Hematopoietic multipotent progenitor cell (in vitro differentiated cells): ENCODE results near the gene KANK4. TPM values are rescaled to one million over a fixed set of nuclear protein-coding genes. Genes with fewer than 3 reads are reported as not detected.
A peak's percentile ranks its signal among the peaks of the same experiment; 100 is the strongest.

ENCODE experiments used
- DNase-seq, 3 donors: peaks; one replicate each; pipeline ENCODE4 v3.0.0-alpha.2; 2011 to 2015; ENCODE audit warnings: low read depth in 2 of 3, low spot score in 2 of 3
- total RNA-seq: library from RNA; depleted of rRNA; stranded (reverse); fragments of >200 nt; gene quantifications from one replicate; pipeline ENCODE4 v1.2.3, GENCODE V29; 2012

Gene KANK4
- total RNA-seq, 1 donor = under 0.01 TPM

DNA sequence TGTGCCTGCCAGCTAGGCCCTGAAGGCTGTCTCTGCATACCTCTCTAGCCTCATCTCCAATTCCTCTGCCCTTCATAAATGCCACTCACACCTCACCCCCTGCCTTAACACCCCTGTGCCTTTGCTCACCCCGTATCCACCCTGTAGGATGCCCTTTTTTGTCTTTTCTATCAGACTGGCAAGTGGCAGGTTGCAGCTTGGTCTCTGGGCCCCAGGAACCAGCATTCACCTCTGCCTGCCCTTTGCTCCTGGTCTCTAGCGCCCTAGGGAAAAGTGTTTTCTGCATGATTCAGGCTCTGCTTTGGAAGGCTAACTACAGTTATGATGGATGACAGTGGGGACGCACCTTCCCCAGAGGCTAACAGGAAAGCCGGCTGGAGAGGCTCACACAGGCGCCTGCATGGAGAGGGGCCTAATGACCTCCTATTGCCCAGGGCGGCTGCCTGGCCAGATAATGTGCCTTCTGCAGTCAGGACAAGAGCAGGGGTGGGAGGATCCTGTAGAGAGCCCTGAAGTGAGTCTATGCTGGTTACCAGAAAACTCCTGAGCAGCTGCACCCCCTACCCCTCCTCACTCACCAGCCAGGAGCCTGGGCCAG is 11.2 kb downstream of the KANK4 start:
- no peak for DNase-seq

DNA sequence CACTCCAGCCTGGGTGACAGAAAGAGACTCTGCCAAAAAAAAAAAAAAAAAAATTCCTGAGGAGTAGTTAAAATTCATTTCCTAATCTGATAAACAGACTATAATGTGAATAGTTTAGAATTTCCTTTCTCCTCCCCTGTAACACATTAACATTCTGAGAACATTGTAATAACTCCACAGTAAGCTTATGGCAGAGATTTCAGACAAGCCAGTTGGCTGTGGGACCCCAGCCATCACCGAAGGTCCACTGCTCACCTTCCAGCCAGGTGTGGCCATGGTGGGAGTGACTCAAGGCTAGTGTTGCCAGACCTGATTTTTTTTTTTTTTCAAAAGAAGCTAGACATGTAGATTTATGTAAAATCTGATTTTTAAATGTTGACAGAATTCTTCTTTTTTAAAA is 11.8 kb downstream of the KANK4 start:
- no peak for DNase-seq

DNA sequence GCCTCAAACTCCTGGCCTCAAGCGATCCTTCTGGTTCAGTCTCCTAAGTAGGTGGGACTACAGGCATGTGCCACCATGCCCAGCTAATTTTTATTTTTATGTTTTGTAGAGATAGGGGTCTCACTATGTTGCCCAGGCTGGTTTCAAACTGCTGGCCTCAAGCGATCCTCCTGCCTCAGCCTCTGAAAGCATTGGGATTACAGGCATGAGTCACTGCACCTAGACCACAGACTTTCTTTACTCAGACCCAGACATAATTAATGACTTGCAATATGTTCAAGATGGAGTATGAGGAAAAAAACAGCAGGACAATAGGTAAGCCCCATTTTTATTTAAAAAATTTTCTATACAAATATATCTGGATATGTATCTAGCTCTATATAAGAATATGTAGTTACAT is 13.2 kb downstream of the KANK4 start:
- no peak for DNase-seq

DNA sequence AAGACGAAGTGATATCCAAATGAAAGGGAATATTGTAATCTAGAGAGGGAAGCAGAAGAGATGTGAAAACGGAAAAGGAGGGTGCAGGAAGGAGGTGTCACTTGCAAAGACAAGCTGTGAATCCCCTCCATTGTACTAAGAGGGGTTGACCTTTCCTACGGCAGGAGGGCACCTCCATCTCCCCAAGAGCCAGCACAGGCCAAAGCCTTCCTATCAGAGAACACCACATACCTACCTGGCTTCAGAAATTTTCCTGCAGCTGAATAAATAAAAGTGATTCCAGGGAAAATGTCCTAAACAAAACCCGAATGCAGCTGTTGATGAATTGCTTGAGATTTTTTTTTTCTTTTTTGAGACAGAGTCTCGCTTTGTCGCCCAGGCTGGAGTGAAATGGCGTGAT is 14.3 kb downstream of the KANK4 start:
- DNase-seq = no peak

DNA sequence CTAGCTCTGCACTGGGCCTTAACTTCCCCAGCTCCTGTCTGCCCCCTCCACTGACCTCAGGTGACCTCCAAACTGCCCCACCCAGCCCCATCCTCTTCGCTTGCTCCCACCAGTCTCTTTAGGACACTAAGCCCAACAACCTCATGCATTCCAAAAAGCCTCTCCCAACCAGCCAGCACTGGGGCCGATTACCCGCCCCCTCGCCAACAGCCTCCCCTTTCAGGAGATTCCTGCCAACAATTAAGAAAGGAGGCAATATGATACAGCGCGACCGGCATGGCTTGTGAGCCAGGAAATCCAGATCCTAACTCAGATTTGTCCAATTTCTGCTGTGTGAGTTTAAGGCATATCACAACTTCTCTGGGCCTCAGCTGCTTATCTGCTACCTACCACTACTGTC is 14.7 kb downstream of the KANK4 start:
- DNase-seq = no peak

DNA sequence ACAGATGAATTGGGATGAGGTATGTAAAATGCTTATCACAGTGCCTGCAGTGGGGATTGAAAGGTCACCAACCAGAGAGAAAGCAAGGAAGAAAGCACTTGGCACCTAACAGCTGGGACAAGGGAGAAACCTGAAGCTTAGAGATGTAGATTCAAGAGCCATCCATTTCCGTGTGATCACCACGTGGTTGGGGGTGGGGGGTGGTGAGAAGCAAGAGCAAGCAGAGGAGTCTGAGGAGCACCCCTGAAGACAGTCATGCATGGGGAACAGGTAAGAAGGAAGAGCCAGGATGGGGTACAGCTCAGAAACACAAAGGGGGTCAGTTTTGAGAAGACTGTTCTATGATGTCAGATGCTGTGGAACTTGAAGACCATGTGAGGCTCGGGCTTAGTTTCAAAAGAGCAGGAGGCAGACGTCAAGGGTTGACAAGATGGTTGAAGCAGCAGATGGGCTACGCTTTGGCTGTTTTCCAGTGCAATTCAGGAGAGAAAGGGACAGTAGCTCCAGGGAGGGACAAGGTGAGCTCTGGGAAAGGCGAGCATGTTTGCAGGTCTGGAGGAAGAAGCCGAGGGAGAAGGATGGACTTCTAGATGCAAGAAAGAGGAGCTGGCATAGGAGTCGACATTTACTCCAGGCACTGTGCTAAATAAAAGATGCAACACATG is 17.4 kb downstream of the KANK4 start:
- DNase-seq = no peak

DNA sequence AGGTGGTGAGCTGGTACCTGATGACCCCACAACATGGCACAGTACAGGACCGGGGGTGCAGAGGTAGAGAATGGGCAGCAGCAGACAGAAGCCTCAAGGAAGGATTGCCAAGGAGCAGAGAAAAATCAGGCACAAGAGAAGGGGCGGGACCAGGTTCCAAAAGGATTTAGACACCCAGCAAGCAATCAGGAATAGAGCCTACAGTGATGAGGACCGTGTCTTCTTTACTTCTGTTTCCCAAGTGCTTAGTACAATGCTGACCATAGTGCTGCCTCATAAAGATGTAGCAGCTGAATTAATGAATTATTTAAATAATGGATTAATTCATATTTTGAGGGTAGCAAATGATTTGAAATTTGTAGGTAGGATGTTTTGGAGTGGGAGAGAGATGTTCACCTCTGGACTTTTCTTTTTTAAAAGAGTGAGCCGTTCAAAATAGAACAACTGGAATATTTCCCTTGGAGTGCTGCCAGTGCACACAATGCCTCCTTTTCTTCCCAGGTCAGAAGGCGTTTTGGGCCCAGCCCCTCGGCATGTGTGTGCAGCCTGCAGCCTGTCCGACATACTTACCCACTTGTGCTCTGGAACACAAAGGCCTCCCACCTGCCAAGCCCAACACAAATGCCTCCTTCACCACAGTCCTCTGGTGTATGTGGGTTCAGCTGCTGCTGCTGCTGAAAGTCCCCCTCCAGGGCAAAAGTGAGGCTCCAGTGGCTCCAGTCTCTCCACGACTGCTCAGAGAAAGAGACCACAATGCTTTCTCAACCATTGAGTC is 19.6 kb downstream of the KANK4 start:
- DNase-seq = no peak

DNA sequence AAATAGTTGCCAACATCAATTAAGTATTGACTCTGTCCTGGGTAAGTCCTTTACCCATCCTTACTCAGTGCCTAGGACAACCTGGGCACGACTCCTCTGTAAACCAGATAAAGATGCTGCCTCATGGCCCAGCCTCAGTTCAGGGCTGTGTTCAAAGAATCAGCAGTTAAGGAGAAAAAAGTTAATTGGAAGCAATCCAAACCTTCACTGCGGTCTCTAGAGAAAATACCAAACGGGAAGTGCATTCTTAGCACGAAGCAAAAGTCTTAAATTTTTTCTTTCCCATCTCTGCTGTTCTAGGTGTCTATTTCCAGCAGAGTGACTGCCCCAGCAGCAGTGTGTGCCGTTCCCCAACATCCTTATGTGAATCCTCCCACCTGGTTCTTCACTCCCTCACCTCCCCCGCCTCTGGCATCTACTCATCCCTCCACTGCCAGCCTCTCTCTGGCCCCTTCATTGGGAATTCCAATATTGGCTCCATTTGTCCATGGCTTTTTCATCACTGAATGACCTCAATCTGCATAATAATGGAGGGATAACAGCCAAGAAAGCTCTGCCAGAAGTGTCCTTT is 23.2 kb downstream of the KANK4 start:
- peak in 2 of 3 donors; percentile 74 to 93 for DNase-seq

DNA sequence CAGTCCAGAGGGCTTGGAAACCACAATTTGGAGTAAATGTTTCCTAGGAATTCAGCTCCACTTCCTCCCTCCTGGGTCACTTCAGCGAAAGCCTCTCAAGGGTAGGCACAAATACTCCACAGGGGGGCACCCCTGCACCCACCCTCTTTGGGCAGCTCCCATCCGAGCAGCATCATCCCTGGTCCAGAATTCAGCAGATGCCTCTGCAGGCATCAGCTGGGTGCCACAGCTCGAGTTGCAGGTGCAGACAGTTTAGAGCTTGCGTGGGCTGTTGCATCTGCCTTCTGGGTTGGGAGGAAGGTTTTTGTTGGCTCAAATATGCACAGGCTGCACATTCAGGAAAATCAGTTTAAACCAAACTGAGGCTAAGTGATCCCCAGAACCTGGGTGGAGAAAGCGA is 25.0 kb downstream of the KANK4 start:
- DNase-seq = peak in 1 of 3 donors; percentile 24

DNA sequence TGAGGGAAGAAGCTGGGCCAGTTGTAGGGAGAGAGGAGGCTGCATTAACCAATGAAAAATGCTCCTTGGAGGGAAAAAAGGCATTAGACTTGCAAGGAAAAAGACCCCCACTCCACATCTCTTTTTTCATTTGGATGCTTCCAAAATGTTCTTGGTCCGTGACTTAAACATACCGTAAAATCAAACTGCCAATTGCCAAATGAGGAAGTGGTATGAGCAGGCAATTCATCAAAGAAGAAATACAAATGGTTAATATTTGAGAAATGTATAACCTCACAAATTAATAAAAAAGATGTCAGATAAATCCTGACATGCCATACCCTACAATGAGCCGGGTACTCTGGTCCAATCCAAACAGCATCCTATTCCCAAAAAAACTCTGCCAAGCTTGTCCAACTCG is 30.6 kb downstream of the KANK4 start:
- DNase-seq = peak in 1 of 3 donors; percentile 36

DNA sequence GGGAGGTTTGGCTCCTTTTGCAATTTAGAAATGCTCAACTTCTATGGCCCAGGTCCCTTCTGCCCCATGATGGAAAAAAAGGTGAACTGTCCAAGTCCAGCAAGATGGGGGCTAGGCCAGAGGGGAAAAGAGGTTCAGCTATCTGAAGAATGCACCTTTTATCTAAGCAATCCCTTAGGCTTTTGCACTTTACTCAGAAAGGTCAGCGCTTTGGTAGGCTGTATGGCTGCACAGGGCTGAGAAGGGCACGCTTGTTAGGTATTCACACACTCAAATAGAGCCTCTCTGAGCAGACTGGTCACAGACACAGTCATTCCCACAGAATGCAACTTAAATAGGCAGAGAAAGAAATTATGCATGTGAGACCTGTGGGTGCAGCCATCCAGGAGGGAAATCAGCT is 31.0 kb downstream of the KANK4 start:
- no peak for DNase-seq

DNA sequence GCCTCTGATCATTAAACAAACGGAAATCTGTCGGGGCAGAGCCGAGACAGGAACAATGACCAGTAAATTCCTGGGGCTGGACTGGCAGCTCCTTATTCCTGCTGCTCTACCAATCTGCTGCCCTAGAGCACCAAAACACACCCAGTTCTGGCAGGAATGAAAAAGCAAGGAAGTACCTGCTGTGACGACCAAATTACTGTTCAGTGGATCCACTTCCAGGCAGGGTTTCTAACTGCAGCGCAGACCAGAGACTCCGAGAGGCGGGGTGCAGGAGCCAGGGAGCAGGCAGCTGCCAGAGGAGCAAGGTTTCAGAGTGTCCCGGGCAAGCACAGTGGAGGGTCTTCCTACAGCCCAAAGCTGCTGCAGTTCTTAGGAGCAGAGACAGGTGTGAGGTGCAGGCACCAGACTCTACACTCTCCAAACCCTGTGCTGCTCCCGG is 32.4 kb downstream of the KANK4 start:
- DNase-seq = no peak

DNA sequence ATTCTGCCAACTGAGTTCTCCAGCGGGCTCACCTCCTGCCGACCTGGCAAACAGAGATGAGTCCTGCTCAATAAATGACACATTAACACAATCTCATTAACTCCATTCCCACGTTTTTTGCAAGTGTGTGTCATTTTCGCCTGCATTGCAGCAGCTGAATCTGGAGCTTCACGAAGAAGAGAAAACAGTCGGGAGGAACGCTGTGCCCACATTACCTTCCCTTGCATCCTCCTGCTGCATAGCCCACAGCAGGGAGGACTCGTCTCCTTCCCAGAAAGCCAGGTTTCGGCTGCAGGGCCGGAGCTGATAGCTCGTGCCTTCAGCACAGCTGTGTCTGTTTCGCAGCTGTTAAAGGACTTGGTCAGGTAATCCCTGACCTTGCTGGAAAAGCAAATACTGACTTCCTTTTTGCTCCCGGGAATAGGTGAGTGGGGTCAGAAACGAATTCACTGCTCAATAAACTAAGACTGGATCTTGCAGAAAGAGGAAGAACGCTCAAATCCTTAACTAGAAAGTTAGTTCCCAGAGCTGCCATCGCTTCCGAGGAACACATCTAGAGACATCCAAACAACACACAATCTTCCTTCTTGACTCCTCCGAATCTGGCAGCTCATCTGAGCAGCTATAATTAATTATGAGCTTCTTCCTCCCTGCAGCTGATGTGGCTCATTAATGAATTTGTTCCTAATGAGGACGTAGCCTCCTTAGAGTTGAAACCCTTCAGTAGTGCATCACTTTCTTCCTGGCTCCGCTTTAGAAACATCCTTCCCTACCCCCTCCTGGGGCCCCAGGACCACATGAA is 33.0 kb downstream of the KANK4 start:
- DNase-seq = no peak

DNA sequence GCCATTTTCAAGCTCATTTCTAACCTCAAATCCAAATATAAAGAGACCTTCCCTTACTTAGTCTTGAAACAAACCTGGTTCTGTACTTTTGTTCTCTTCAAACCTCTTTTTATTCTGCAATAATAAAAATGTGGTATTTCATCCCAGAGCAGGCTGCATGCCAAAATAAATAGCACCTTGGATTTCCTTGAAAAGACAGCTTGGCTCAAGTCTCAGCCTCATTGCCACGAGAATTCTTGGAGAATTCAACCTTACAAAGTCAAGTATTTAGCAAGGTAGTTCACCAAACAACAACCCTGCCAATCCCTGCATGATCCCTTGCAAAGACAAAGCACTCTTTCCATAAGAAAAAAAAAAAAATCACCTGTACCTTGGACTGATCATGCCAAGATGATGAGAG is 33.8 kb downstream of the KANK4 start:
- DNase-seq = no peak

DNA sequence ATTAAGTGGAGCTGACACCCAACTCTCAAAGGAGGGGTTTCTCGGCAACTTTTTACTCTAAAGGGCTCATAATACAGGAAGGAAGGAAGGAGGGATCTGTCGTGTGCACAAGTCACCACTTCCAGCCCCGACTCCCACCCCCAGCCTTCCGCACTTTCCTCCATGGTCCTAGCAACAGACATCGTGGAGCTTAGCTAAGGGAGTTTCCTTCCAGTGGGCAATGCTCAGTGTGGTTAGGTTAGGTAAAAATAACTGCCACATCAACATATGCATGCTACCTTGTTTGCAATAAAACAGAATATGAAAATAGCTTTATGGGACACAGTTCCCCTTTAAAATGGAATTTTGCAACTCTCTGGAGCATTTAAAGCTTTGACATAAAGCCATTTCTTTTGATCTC is 35.2 kb downstream of the KANK4 start:
- DNase-seq = peak in 1 of 3 donors; percentile 21

DNA sequence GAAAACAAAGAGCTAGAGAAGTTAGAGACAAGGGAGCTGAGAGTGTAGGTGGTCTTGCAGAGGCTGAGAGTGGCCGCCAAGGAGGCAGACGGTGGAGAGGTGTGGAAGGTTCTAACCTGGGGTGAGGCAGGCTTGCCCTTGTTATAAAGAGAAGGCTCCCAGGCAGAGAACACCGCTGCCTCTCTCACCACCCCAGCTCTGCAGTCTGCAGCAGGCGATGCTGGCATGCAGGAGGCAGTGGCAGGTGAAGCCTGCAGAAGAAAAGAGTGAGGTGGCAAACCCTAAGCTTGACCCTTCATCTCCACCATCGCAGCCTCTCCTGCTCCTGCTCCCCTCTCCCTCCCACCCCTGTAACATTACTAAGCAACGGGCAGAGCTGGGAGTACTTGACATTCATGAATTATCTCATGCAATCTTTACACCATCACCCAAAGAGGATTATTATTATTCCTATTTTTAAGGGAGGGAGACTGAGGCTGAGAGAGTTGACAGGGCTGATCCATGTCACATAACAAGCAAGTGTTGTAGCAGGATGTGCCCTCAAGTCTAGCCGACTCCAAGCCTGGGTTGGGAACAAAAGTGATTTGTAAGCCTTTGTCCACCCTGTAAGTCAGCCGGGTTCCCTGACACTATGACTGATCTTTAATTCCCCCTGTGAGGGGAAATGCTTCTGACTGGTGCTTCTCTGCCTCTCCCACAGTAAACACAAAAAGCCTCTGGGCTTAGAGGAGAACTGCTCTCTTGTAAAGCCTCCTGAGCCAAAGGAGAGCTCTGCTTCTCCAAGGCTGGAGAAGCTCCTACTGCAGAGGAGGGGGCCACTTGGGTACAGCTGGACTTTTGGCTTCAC is 36.1 kb downstream of the KANK4 start:
- no peak for DNase-seq

DNA sequence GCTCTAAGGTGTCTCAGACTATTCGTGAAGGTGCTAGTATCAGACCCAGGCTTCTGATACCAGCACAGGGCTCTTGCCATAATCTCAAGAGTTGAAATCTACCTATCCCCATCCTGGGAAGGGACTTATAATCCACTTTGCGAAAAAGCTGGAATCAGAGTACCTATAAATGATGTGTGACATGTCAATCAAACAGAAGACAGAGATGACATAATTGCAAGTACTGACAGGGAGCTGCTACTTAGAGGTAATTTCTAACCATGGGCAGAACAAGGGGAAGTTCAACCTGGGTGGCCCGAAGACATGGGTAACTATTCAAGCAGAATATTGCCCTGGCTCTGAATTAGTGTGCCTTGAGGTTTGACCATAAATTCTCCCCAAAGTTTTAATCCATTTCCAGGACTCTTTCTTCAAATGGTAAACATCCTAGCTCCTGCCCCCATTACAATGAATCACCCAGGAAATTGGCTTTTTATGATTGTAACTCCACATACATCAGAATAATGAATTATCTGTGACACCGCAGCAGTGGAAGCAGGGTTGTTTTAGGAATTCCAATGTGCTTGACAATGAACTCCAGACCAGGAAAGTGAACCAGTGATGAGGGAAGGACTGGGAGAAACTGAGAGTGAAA is 37.2 kb downstream of the KANK4 start:
- DNase-seq = no peak

DNA sequence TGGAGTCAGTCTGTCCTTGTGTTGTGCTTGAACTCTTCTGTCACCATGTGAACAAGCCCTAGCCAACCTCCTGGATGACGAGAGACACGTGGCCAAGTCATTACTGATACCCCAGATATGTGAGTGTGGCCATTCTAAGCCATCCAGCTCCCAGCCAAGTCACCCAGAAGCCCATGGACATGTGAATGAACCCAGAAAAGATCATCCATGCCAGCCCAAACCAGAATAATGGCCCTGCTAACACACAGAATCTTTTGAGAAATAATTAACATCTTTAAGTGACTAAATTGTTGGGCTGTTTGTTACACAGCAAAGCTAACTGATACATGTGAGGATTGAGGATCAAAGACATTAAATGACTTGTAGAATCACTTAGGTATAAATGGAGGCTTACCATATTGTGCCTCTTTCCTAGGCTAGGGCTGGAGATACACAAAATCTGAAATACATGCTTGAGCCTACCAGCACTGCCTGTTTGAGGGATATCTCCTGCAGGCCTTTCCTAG is 38.2 kb downstream of the KANK4 start:
- no peak for DNase-seq

DNA sequence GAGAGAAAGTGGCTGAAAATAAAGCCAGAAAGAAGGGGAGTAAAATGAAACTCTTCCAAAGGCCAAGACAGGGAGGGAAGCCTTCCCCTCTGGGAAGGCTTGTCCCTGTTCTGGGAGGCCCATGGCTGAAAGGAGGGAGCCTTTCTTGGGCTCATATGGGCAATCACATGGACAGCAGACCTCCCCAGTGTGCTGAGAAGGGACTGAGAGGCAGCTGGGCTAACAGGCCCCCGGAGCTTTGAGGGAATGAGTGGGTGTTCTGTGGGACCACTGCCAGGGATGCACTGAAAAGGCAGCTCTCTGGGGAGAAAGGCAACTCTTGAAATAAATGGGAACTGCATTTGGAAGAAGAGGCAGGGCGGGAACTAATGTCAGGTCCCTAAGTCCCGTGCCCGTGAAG is 39.1 kb downstream of the KANK4 start:
- DNase-seq = no peak
